OCI-LY7 (cell line): Measurements from ENCODE around the gene PRKAG2. TPM values are rescaled to one million over a fixed set of nuclear protein-coding genes. Genes with fewer than 3 reads are reported as not detected.

Experiments used
- BruUV-seq: library from RNA; stranded (reverse); fragments of 400-500 nt; replicated peaks from 2 replicates; lab custom pipeline; 2021; lab: Mats Ljungman, UMichigan
- CTCF ChIA-PET: fragments of 300-600 bp; sonication (Branson Sonifier 250); formaldehyde crosslinking; loops from one replicate; lab custom pipeline; 2022; ENCODE audit warnings: antibody characterized with exemption; ENCODE audit not compliant: unreplicated experiment; lab: Charles Lee
- POLR2A ChIA-PET: fragments of 300-600 bp; sonication (Branson Sonifier 250); formaldehyde crosslinking; loops from one replicate; lab custom pipeline; 2022; ENCODE audit warnings: antibody characterized with exemption; lab: Charles Lee
- DNase-seq: peaks from one replicate; pipeline ENCODE4 v3.0.0-alpha.2; 2015; ENCODE audit warnings: low spot score
- H2AFZ ChIP-seq: fragments of 200-600 bp; sonication (generic), shearing (Covaris generic); 2 replicates; pipeline ENCODE4 v1.6.1; 2014; ENCODE audit warnings: mild to moderate bottlenecking, antibody characterized with exemption, low read length, moderate library complexity
- H3K27ac ChIP-seq: fragments of 200-600 bp; sonication (generic); 2 replicates; pipeline ENCODE4 v1.5.1; 2014; ENCODE audit warnings: mixed run types, low read depth, mild to moderate bottlenecking, moderate library complexity, low read length, inconsistent platforms; ENCODE audit not compliant: poor library complexity, severe bottlenecking
- H3K36me3 ChIP-seq: fragments of 200-600 bp; sonication (generic); 2 replicates; pipeline ENCODE4 v1.6.1; 2014; ENCODE audit warnings: mild to moderate bottlenecking, antibody characterized with exemption, low read length, moderate library complexity, mixed read lengths; ENCODE audit not compliant: insufficient read depth
- H3K4me1 ChIP-seq: fragments of 200-600 bp; sonication (generic); 2 replicates; pipeline ENCODE4 v1.5.1; 2014; ENCODE audit warnings: mild to moderate bottlenecking, low read length; ENCODE audit not compliant: insufficient read depth, poor library complexity, severe bottlenecking
- H3K4me2 ChIP-seq: fragments of 200-600 bp; sonication (generic); 2 replicates; pipeline ENCODE4 v1.6.1; 2014; ENCODE audit warnings: mild to moderate bottlenecking, low read length
- H3K4me3 ChIP-seq: fragments of 200-600 bp; sonication (generic); 2 replicates; pipeline ENCODE4 v1.5.1; 2014; ENCODE audit warnings: mild to moderate bottlenecking, low read depth, low read length; ENCODE audit not compliant: poor library complexity, severe bottlenecking
- H3K79me2 ChIP-seq: fragments of 200-600 bp; sonication (generic); 2 replicates; pipeline ENCODE4 v1.6.1; 2016; ENCODE audit warnings: low read depth, mild to moderate bottlenecking, low read length, moderate library complexity, mixed read lengths; ENCODE audit not compliant: insufficient read depth
- H3K9me2 ChIP-seq: fragments of 200-600 bp; sonication (generic); 2 replicates; pipeline ENCODE4 v1.6.1; 2016; ENCODE audit warnings: mild to moderate bottlenecking, low read length, mixed read lengths; ENCODE audit not compliant: insufficient read depth
- H3K9me3 ChIP-seq: fragments of 200-600 bp; sonication (generic); 2 replicates; pipeline ENCODE4 v1.6.1; 2014; ENCODE audit warnings: mild to moderate bottlenecking, mixed run types, low read length, mixed read lengths
- H4K20me1 ChIP-seq: fragments of 200-600 bp; sonication (generic); 2 replicates; pipeline ENCODE4 v1.6.1; 2014; ENCODE audit warnings: mild to moderate bottlenecking, antibody characterized with exemption, low read length, moderate library complexity, mixed read lengths; ENCODE audit not compliant: insufficient read depth
- EZH2phosphoT487 ChIP-seq: fragments of 200-600 bp; sonication (generic); IDR thresholded peaks from 2 replicates; pipeline ENCODE4 v1.6.1; 2018; ENCODE audit warnings: low read depth, borderline replicate concordance, mild to moderate bottlenecking, mixed run types, antibody characterized with exemption, low read length, moderate library complexity, mixed read lengths
- intact Hi-C: fragments of 100-400 bp; cut with micrococcal nuclease; formaldehyde crosslinking; loops from one replicate; pipeline ENCODE4 v1.10.0; 2022; ENCODE audit not compliant: unreplicated experiment
- total RNA-seq, 2 experiments: library from RNA; depleted of rRNA in 1 of 2; stranded (reverse); fragments of >200 nt in 1 of 2; shearing (Covaris generic) in 1 of 2; gene quantifications; 2 replicates each; pipeline ENCODE4 v1.2.3, GENCODE V29; 2014 to 2022
- TF ChIP-seq, protein P1 (sequence below): fragments of 200-600 bp; sonication (generic); conservative IDR thresholded peaks from 2 replicates; pipeline ENCODE4 v1.5.1; 2014; ENCODE audit warnings: mild to moderate bottlenecking, antibody characterized with exemption, low read length, moderate library complexity, mixed read lengths

PRKAG2 gene
- total RNA-seq, 2 experiments from 2014 or later = 1.2 to 5.1 TPM

DNA sequence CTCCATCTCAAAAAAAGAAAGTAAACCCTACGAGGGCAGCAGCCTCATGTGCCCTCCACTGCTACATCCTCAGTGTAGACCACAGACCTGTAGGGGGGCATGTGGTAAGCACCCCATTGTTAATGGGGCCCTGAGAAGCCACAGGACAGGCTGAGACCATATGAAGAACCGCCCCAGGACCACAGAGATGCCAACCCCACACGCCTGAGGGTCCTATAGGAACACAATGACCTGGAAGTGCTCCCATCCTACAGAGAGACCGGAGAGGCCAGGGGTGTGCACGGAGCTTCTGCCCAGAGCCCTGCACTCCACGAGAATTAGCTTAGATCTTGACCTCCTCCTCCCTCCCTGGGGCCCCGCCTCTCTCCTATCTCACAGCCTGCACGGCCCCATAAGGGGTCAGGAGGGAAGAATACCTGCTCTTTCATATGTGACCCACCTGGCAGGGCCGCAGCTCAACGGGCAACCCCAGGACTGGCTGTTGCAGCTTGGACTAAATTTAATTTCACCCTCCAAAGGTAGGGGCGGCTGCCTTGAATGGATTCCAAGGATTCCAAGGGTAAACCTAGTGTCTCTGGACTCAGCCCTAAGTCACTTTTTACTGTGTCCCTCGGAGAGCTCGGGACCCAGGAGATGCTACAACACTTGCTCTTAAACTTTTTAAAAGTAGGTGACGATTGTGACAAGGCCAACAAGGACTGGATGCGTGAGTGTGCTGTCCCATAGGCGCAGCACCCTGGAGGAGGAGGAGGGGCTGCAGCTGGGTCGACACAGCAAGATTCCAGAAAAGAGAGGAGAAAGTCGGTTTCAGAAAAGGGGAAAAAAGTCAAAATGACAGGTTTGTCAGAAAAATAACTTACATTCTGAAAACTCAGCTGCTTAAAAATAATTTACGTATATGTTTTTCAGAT lies 24.2 kb downstream of the PRKAG2 start:
- no peak for DNase-seq
- Histone ChIP-seq H3K27ac (no peak overlapping the region), H3K9me3 (no peaks in the 10 kb centered on the region), H2AFZ (no peak overlapping the region), H3K4me2 (no peak overlapping the region), H3K79me2 (no peaks in the 10 kb centered on the region), H3K4me3 (no peak overlapping the region), H3K36me3 (no peaks in the 10 kb centered on the region), H3K9me2 (no peaks in the 10 kb centered on the region), H3K4me1 (no peaks in the 10 kb centered on the region), H4K20me1 (no peaks in the 10 kb centered on the region)
- CTCF ChIA-PET = no interaction called here
- BruUV-seq = no TSS peak
- intact Hi-C loops = no loop called here
- no peak for TF ChIP-seq EZH2phosphoT487
- TF ChIP-seq, protein P1, sequence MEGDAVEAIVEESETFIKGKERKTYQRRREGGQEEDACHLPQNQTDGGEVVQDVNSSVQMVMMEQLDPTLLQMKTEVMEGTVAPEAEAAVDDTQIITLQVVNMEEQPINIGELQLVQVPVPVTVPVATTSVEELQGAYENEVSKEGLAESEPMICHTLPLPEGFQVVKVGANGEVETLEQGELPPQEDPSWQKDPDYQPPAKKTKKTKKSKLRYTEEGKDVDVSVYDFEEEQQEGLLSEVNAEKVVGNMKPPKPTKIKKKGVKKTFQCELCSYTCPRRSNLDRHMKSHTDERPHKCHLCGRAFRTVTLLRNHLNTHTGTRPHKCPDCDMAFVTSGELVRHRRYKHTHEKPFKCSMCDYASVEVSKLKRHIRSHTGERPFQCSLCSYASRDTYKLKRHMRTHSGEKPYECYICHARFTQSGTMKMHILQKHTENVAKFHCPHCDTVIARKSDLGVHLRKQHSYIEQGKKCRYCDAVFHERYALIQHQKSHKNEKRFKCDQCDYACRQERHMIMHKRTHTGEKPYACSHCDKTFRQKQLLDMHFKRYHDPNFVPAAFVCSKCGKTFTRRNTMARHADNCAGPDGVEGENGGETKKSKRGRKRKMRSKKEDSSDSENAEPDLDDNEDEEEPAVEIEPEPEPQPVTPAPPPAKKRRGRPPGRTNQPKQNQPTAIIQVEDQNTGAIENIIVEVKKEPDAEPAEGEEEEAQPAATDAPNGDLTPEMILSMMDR = no peak
- POLR2A ChIA-PET = no interaction called here

DNA sequence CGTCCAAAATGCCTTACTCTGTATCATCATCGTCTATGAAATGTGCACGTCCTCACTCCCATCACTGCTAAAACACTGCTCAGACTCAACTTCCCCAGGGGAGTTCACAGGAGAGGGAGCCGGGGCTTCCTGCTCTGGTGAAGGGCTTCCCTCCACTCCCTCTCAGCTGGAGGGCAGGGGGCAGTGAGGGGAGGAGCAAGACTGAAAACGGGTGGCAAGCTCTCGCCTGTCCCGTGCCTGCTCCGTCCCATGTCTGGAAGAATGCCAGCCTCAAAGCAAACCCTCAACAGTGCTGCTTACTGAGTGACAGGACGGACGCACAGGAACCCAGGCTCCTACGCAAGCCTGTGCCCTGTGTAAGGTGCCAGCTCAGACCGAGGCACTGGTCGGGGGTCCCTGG lies 25.1 kb downstream of the PRKAG2 start:
- no peak for DNase-seq
- H3K4me3 ChIP-seq = no peak overlapping the region
- no peak overlapping the region for H2AFZ ChIP-seq
- H3K79me2 ChIP-seq = no peaks in the 10 kb centered on the region
- H3K9me3 ChIP-seq = no peaks in the 10 kb centered on the region
- H3K36me3 ChIP-seq = no peaks in the 10 kb centered on the region
- ChIA-PET POLR2A (no interaction called here), CTCF (interaction anchor here (0.5 kb wide), 1 partner anchor 127 kb away, joined by 4 read pairs; no protein-coding TSS in a partner anchor)
- TF ChIP-seq, protein P1 = no peak
- no peak for TF ChIP-seq EZH2phosphoT487
- no TSS peak for BruUV-seq
- no peaks in the 10 kb centered on the region for H4K20me1 ChIP-seq
- intact Hi-C loops = no loop called here
- no peak overlapping the region for H3K4me2 ChIP-seq
- no peak overlapping the region for H3K27ac ChIP-seq
- no peaks in the 10 kb centered on the region for H3K9me2 ChIP-seq
- no peaks in the 10 kb centered on the region for H3K4me1 ChIP-seq
